HepG2 (cell line): Measurements from ENCODE around the gene AGRP. TPM values are rescaled to one million over a fixed set of nuclear protein-coding genes. Genes with fewer than 3 reads are reported as not detected.

Experiments used
- FOXK1 ChIP-seq: sonication (generic); formaldehyde crosslinking; IDR thresholded peaks from 2 replicates; pipeline ENCODE4 v1.4.0; 2020; ENCODE audit warnings: low read depth, missing genetic modification reagents, borderline replicate concordance
- HNRNPLL ChIP-seq: fragments of 200-400 bp; formaldehyde crosslinking; IDR thresholded peaks from 2 replicates; pipeline ENCODE4 v1.6.1; 2017; ENCODE audit warnings: mild to moderate bottlenecking, low read depth, low read length; ENCODE audit not compliant: poor library complexity, severe bottlenecking
- HOXA9 ChIP-seq: sonication (generic); formaldehyde crosslinking; IDR thresholded peaks from 2 replicates; pipeline ENCODE4 v1.8.1; 2022; ENCODE audit warnings: missing genetic modification reagents, mild to moderate bottlenecking, moderate library complexity, borderline replicate concordance
- MAF1 ChIP-seq: sonication (generic); formaldehyde crosslinking; IDR thresholded peaks from 2 replicates; pipeline ENCODE4 v1.5.0; 2020; ENCODE audit warnings: missing genetic modification reagents, borderline replicate concordance
- NFRKB ChIP-seq: fragments of 450-650 bp; IDR thresholded peaks from 2 replicates; pipeline ENCODE4 v1.6.1; 2017
- RFX1 ChIP-seq: fragments of 450-650 bp; IDR thresholded peaks from 2 replicates; pipeline ENCODE4 v1.6.1; 2017
- RNF2 ChIP-seq: fragments of 450-650 bp; conservative IDR thresholded peaks from 2 replicates; pipeline ENCODE4 v1.6.1; 2016; ENCODE audit warnings: low read depth
- SOX13 ChIP-seq, 3 experiments: fragments of 450-650 bp in 1 of 3; sonication (generic) in 1 of 3; formaldehyde crosslinking in 1 of 3; IDR thresholded peaks in 2 of 3; conservative IDR thresholded peaks in 1 of 3; 2 replicates each; pipeline versions ENCODE4 v1.5.0 to v1.6.1; 2016 to 2020; ENCODE audit warnings: antibody characterized with exemption in 1 of 3, mild to moderate bottlenecking in 1 of 3, missing compliant biosample characterization in 1 of 3, missing genetic modification reagents in 1 of 3, moderate library complexity in 1 of 3
- TOE1 ChIP-seq: sonication (generic); formaldehyde crosslinking; IDR thresholded peaks from 2 replicates; pipeline ENCODE4 v1.4.0; 2020; ENCODE audit warnings: mild to moderate bottlenecking, missing genetic modification reagents
- ZFP36L1 ChIP-seq: sonication (generic); formaldehyde crosslinking; IDR thresholded peaks from 2 replicates; pipeline ENCODE4 v1.8.0; 2022; ENCODE audit warnings: mild to moderate bottlenecking, missing genetic modification reagents, moderate library complexity
- ZFX ChIP-seq: sonication (generic); formaldehyde crosslinking; IDR thresholded peaks from 2 replicates; pipeline ENCODE4 v1.4.0; 2020; ENCODE audit warnings: mild to moderate bottlenecking, low read depth, missing genetic modification reagents, moderate library complexity
- ZNF343 ChIP-seq: sonication (generic); formaldehyde crosslinking; IDR thresholded peaks from 2 replicates; pipeline ENCODE4 v1.4.0; 2020; ENCODE audit warnings: mild to moderate bottlenecking, missing genetic modification reagents
- ZNF562 ChIP-seq: sonication (generic); formaldehyde crosslinking; IDR thresholded peaks from 2 replicates; pipeline ENCODE4 v1.8.0; 2022; ENCODE audit warnings: missing genetic modification reagents, borderline replicate concordance
- polyA plus RNA-seq, 8 experiments: library from polyadenylated mRNA; depleted of rRNA in 3 of 8; stranded (reverse) in 7 of 8; unstranded in 1 of 8; fragments of >200 nt; fragmentation: Illumina TruSeq in 4 of 8; extraction: Trizol in 4 of 8; gene quantifications; 2 replicates each; pipeline versions ENCODE4 v1.2.1 to v1.2.3, GENCODE V29; 2011 to 2016; ENCODE audit warnings: low read depth in 4 of 8, missing spikeins in 1 of 8, mixed read lengths in 1 of 8; ENCODE audit not compliant: insufficient read depth in 1 of 8
- total RNA-seq, 5 experiments: library from RNA; depleted of rRNA; stranded (reverse); fragments of >200 nt; fragmentation: Illumina TruSeq; extraction: Trizol; gene quantifications; 2 replicates each; pipeline ENCODE4 v1.2.3, GENCODE V29; 2016; ENCODE audit warnings: low read depth in 1 of 5
- TF ChIP-seq, protein P1 (sequence below): sonication (generic); formaldehyde crosslinking; IDR thresholded peaks from 2 replicates; pipeline ENCODE4 v1.8.0; 2022; ENCODE audit warnings: missing genetic modification reagents, mild to moderate bottlenecking, moderate library complexity, borderline replicate concordance
- TF ChIP-seq, protein P2 (sequence below): sonication (generic); formaldehyde crosslinking; IDR thresholded peaks from 2 replicates; pipeline ENCODE4 v1.4.0; 2020; ENCODE audit warnings: mild to moderate bottlenecking, missing genetic modification reagents
- TF ChIP-seq, protein P3 (sequence below): sonication (generic); formaldehyde crosslinking; IDR thresholded peaks from 2 replicates; pipeline ENCODE4 v1.5.0; 2020; ENCODE audit warnings: mild to moderate bottlenecking, missing genetic modification reagents, moderate library complexity
- TF ChIP-seq, protein P4 (sequence below): sonication (generic); formaldehyde crosslinking; conservative IDR thresholded peaks from 2 replicates; pipeline ENCODE4 v1.4.0; 2020; ENCODE audit warnings: missing genetic modification reagents
- TF ChIP-seq, protein P5 (sequence below): sonication (generic); formaldehyde crosslinking; IDR thresholded peaks from 2 replicates; pipeline ENCODE4 v1.8.0; 2022; ENCODE audit warnings: mild to moderate bottlenecking, missing genetic modification reagents, moderate library complexity

AGRP gene
- total and polyA plus RNA-seq, 2 of the 13 experiments (the other 11 are each of a cell fraction or from before 2014, with no cell fraction given), result not detected

DNA sequence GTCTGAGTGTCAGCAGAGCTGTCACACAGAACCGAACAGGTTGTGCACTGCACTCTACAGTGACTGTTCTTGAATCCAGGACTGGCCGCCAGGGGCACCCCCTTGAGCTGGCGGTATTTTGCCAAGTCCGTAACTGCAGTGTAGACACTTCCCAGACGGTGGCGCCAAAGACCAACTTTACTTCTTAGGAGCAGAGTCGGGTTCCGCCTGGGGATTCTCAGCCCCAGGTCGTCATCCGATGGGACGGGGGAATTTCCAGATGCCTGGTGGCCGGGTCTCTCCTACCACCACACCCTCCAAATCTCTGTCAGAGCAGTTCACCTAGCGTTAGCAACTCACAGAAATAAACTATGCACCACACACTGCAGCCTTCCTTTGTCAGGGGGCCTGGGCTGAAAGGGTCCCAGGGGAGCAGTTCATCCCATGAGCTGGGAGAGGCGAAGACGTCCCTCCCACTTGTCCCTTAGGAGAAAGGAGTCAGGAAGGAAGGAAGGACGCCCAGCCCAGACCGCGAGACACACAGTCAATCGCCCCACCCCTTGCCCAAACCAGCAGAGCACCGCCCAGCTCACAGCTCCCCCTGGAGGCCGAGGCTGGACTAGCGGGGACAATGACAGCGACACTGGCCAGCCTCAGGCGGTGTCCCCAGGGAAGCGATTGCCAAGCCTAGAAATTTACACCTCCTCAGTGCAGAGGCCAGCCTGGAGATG, 37.9 kb upstream of the AGRP start (continued):
- TF ChIP-seq, protein P1, sequence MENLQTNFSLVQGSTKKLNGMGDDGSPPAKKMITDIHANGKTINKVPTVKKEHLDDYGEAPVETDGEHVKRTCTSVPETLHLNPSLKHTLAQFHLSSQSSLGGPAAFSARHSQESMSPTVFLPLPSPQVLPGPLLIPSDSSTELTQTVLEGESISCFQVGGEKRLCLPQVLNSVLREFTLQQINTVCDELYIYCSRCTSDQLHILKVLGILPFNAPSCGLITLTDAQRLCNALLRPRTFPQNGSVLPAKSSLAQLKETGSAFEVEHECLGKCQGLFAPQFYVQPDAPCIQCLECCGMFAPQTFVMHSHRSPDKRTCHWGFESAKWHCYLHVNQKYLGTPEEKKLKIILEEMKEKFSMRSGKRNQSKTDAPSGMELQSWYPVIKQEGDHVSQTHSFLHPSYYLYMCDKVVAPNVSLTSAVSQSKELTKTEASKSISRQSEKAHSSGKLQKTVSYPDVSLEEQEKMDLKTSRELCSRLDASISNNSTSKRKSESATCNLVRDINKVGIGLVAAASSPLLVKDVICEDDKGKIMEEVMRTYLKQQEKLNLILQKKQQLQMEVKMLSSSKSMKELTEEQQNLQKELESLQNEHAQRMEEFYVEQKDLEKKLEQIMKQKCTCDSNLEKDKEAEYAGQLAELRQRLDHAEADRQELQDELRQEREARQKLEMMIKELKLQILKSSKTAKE, result no peak
- TF ChIP-seq RNF2 (no peak; the same call in 1 of the 2 replicates), SOX13 (IDR thresholded peaks at IDR 0.05) (no peak), SOX13 (CRISPR knock-in tag; conservative IDR thresholded peaks at IDR 0.05 in 1 of 2, IDR thresholded peaks at IDR 0.05 in 1 of 2) (peak in 1 of 2 experiments; percentile 12; a peak in 1 of 4 replicates), NFRKB (no peak), MAF1 (CRISPR knock-in tag) (no peak), HNRNPLL (peak; percentile 24), ZFX (CRISPR knock-in tag) (peak; percentile 57), FOXK1 (CRISPR knock-in tag) (peak; percentile 20; the same call in 1 of the 2 replicates), ZNF562 (no peak), HOXA9 (CRISPR knock-in tag) (no peak), TOE1 (CRISPR knock-in tag) (0 out of 2 replicates have a peak, but pooled peaks have one; percentile 36), ZFP36L1 (CRISPR knock-in tag) (no peak), ZNF343 (CRISPR knock-in tag) (no peak), RFX1 (no peak)
- TF ChIP-seq, protein P2, sequence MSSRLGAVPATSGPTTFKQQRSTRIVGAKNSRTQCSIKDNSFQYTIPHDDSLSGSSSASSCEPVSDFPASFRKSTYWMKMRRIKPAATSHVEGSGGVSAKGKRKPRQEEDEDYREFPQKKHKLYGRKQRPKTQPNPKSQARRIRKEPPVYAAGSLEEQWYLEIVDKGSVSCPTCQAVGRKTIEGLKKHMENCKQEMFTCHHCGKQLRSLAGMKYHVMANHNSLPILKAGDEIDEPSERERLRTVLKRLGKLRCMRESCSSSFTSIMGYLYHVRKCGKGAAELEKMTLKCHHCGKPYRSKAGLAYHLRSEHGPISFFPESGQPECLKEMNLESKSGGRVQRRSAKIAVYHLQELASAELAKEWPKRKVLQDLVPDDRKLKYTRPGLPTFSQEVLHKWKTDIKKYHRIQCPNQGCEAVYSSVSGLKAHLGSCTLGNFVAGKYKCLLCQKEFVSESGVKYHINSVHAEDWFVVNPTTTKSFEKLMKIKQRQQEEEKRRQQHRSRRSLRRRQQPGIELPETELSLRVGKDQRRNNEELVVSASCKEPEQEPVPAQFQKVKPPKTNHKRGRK (CRISPR knock-in tag), result no peak
- TF ChIP-seq, protein P3, sequence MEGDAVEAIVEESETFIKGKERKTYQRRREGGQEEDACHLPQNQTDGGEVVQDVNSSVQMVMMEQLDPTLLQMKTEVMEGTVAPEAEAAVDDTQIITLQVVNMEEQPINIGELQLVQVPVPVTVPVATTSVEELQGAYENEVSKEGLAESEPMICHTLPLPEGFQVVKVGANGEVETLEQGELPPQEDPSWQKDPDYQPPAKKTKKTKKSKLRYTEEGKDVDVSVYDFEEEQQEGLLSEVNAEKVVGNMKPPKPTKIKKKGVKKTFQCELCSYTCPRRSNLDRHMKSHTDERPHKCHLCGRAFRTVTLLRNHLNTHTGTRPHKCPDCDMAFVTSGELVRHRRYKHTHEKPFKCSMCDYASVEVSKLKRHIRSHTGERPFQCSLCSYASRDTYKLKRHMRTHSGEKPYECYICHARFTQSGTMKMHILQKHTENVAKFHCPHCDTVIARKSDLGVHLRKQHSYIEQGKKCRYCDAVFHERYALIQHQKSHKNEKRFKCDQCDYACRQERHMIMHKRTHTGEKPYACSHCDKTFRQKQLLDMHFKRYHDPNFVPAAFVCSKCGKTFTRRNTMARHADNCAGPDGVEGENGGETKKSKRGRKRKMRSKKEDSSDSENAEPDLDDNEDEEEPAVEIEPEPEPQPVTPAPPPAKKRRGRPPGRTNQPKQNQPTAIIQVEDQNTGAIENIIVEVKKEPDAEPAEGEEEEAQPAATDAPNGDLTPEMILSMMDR, result peak; percentile 88
- TF ChIP-seq, protein P4, sequence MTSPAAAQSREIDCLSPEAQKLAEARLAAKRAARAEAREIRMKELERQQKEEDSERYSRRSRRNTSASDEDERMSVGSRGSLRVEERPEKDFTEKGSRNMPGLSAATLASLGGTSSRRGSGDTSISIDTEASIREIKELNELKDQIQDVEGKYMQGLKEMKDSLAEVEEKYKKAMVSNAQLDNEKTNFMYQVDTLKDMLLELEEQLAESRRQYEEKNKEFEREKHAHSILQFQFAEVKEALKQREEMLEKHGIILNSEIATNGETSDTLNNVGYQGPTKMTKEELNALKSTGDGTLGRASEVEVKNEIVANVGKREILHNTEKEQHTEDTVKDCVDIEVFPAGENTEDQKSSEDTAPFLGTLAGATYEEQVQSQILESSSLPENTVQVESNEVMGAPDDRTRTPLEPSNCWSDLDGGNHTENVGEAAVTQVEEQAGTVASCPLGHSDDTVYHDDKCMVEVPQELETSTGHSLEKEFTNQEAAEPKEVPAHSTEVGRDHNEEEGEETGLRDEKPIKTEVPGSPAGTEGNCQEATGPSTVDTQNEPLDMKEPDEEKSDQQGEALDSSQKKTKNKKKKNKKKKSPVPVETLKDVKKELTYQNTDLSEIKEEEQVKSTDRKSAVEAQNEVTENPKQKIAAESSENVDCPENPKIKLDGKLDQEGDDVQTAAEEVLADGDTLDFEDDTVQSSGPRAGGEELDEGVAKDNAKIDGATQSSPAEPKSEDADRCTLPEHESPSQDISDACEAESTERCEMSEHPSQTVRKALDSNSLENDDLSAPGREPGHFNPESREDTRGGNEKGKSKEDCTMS (CRISPR knock-in tag), result no peak
- TF ChIP-seq, protein P5, sequence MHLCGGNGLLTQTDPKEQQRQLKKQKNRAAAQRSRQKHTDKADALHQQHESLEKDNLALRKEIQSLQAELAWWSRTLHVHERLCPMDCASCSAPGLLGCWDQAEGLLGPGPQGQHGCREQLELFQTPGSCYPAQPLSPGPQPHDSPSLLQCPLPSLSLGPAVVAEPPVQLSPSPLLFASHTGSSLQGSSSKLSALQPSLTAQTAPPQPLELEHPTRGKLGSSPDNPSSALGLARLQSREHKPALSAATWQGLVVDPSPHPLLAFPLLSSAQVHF (CRISPR knock-in tag), result no peak
